Right atrium auricular region (tissue), 2 donors: Measurements from ENCODE around the gene IRF8. TPM values are rescaled to one million over a fixed set of nuclear protein-coding genes. Genes with fewer than 3 reads are reported as not detected.

Experiments used
- DNase-seq: peaks from one replicate; pipeline ENCODE4 v3.0.0-alpha.2; 2019; ENCODE audit warnings: low spot score
- H3K27ac ChIP-seq, 2 donors: fragments of 200-600 bp; sonication (generic); 1 replicate in 1 of 2; 2 replicates in 1 of 2; pipeline ENCODE4 v1.5.1; 2016 to 2019
- H3K27me3 ChIP-seq, 2 donors: fragments of 200-600 bp; sonication (generic); one replicate each; pipeline versions ENCODE4 v1.5.1 to v1.6.0; 2017 to 2019
- H3K36me3 ChIP-seq: fragments of 200-600 bp; sonication (generic); one replicate; pipeline ENCODE4 v1.5.1; 2016
- H3K4me1 ChIP-seq, 2 donors: fragments of 200-600 bp; sonication (generic); one replicate each; pipeline versions ENCODE4 v1.5.1 to v1.6.0; 2017 to 2019
- H3K4me3 ChIP-seq, 2 donors: fragments of 200-600 bp; sonication (generic); 1 replicate in 1 of 2; 2 replicates in 1 of 2; pipeline ENCODE4 v1.5.1; 2017 to 2019; ENCODE audit warnings: mild to moderate bottlenecking in 1 of 2, moderate library complexity in 1 of 2
- H3K9me3 ChIP-seq, 2 donors: fragments of 200-600 bp; sonication (generic); one replicate each; pipeline ENCODE4 v1.5.1; 2019
- CTCF ChIP-seq, 2 donors: fragments of 200-600 bp; sonication (generic); IDR thresholded peaks; one replicate each; pipeline ENCODE4 v1.5.1; 2019; ENCODE audit warnings: antibody characterized with exemption in 2 of 2
- total RNA-seq, 2 donors: library from RNA; depleted of rRNA; stranded (reverse); fragments of >200 nt; gene quantifications; one replicate each; pipeline ENCODE4 v1.1.0, GENCODE V29; 2016

The IRF8 gene
- 10 to 100 TPM in 1 of 2 donors, 1 to 10 TPM in 1; 2.2 to 10.6 TPM for total RNA-seq

DNA sequence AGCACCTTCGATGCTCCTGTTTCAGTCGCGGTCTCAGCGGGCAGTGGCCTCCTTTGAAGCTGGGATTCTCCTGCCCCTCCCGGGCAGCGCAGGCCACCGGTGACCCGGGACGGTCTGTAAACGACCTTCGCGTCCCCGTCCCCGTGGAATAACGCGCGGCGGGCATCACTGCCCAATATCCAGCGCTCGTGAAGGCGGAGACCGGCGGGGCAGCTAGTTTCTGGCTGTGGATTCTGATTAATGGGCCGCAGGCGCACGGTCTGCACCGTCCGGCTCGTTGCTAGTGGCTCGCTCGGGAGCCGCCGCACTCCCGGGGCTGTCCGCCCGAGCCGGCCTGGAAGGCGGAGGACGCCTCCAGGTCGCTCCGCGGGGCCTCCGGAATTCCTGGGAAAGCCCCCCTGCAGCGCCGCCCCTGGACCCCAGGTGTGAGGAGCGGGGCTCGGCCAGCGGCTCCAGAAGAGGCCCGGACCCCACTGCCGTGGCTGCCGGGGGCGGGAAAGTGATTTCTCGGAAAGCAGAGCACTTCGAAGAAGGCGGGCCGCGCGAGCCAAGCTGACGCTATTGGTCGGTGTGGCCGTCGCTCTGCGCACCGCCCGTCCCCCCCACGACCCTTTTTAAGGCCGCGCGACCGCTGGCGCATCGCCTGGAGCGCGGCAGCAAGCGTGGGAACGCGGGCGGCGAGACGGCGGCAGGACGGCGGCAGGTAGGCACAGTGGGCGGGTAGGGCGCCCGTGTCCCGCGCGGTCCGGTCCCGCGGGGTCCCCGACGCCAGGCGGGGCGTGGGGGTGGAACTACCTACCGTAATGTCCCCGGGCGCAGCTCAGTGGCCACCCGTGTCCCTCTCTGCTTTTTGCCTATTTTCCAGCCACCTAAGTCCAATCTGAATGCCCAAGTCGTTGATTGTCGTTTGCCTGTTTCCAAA lies at the start of gene IRF8:
Gene IRF8 (plus strand): TSS at position 642 of the 922 bp plus-strand sequence. CDS start 3,854 bp downstream, outside the sequence.
- peak; percentile 72 for DNase-seq
- no peak for TF ChIP-seq CTCF (IDR thresholded peaks at IDR 0.05)
- peak within 1 kb of the TSS; percentile 35 to 54 for H3K4me3 ChIP-seq
- H3K36me3 ChIP-seq: no peaks in the 10 kb centered on the region
- peaks cover 0 to 7% of the 10 kb centered on the region in 2 donors for H3K27me3 ChIP-seq
- no peaks in the 10 kb centered on the region for H3K9me3 ChIP-seq
- peak within 1 kb of the TSS in 1 of 2 donors; percentile 46 for H3K27ac ChIP-seq
- H3K4me1 ChIP-seq: peaks cover 0 to 24% of the 10 kb centered on the region in 2 donors

DNA sequence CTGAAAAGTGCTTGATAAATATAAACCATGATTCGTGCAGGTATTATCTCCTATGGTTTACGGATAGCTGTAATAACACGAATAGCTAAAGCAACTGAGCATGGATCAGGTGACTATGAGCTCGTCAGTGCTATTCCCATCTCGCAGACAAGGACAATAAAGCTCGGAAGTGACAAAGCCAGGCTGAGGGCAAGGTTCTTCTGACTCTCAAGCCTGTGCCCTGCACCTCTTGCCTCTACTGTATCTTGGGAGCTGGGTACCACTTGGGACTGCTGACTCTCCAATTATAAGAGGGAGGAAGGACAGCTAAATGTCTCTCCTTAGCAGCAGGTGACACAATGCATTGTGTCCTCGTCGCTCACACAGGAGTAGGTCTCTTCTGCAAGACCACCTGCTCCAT lies 49.6 kb upstream of the IRF8 start:
- Histone ChIP-seq H3K36me3 (no peaks in the 10 kb centered on the region), H3K27me3 (no peaks in the 10 kb centered on the region), H3K27ac (no peak overlapping the region), H3K9me3 (no peaks in the 10 kb centered on the region), H3K4me1 (no peaks in the 10 kb centered on the region), H3K4me3 (no peak overlapping the region)
- TF ChIP-seq CTCF (IDR thresholded peaks at IDR 0.05): no peak
- no peak for DNase-seq

DNA sequence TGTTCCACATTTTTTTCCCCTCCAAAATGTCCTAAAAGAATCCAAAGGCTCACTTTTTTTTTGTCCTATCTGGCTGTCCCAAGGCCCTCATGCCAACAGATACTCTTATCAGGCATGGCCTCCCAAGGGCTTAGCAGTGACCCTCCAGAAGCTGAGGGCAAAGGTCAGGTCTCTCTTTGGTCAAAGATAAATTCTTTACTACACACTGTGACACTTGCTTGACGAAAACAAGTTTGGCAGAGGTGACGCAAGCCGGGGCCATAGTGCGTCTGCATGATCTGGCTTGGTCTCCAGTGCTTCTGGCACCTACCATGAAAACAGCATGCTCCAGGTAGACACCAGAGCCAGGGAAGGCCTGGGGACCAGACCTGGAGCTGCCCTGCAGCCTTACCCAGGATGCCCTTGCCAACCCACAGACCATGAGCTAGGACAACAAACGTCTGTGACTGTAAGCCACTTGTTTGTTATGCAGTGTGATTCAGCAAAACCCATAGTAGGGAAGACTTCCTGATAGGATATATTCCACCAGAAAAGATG lies 48.5 kb upstream of the IRF8 start:
- no peak overlapping the region for H3K27ac ChIP-seq
- DNase-seq: peak; percentile 43
- no peaks in the 10 kb centered on the region for H3K36me3 ChIP-seq
- no peak overlapping the region for H3K4me3 ChIP-seq
- TF ChIP-seq CTCF (IDR thresholded peaks at IDR 0.05): no peak
- no peaks in the 10 kb centered on the region for H3K27me3 ChIP-seq
- H3K9me3 ChIP-seq: peaks cover 0 to 4% of the 10 kb centered on the region in 2 donors
- no peaks in the 10 kb centered on the region for H3K4me1 ChIP-seq

DNA sequence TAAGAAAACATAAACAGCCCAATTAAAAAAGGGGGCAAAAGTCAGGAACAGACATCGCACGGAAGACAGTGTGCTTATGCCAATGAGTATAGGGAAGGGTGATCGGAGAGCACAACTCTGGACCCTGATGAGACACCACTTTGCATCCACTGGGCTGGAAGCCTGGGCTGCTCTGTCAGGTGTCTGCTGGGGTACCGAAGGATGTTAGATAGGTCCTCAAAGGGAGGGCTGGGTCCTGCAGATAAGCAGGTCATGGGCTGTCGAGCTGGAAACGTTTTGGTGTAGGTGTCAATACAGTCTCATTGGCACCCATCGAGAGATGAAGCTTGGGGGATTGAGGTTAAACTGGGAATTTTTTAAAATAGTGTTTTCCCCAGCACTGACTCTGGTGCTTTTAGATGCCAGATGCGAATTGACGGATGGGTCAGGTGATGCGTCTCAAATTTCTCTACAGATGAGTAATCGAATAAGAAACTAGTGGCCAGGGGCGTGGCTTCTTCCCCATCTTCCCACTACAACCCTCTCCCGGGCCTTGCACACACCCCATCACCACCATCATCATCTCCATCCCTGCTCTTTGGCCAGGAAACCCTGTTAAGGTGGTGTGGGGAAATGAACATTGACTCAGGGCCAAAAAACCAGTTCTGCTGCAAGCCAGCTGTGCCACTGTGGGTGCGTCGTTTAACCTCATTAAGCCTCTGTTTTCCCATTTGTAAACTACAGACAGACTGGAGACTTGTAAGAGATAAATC lies 47.8 kb upstream of the IRF8 start:
- DNase-seq: peak; percentile 49
- H3K4me1 ChIP-seq: no peaks in the 10 kb centered on the region
- H3K9me3 ChIP-seq: peaks cover 0 to 4% of the 10 kb centered on the region in 2 donors
- no peaks in the 10 kb centered on the region for H3K27me3 ChIP-seq
- H3K36me3 ChIP-seq: no peaks in the 10 kb centered on the region
- H3K4me3 ChIP-seq: no peak overlapping the region
- H3K27ac ChIP-seq: no peak overlapping the region
- TF ChIP-seq CTCF (IDR thresholded peaks at IDR 0.05): no peak

- TF ChIP-seq CTCF (IDR thresholded peaks at IDR 0.05): no peak
- Histone ChIP-seq H3K4me1 (no peaks in the 10 kb centered on the region), H3K4me3 (no peak overlapping the region), H3K27ac (no peak overlapping the region), H3K9me3 (peaks cover 0 to 4% of the 10 kb centered on the region in 2 donors), H3K36me3 (no peaks in the 10 kb centered on the region), H3K27me3 (no peaks in the 10 kb centered on the region)
- DNase-seq: no peak
Measured at GRCh38 chr16:85853547-85854545, 45.1 kb upstream of the IRF8 start.
